NCI-H748 (cell line): ENCODE results near the gene RASSF1.
A peak's percentile ranks its signal among the peaks of the same experiment; 100 is the strongest.

Experiments used
- DNase-seq: peaks from one replicate; lab custom pipeline; 2025; ENCODE audit not compliant: unreplicated experiment; lab: John Stamatoyannopoulos, UW

Gene RASSF1

GRCh38 chr3:50369012-50369670 lies 28.5 kb upstream of the RASSF1 start:
- no peak for DNase-seq

GRCh38 chr3:50365842-50366220 lies 25.2 kb upstream of the RASSF1 start:
- no peak for DNase-seq

GRCh38 chr3:50365080-50365841 lies 24.6 kb upstream of the RASSF1 start:
- peak; percentile 87 for DNase-seq

GRCh38 chr3:50364573-50365079 lies 24.0 kb upstream of the RASSF1 start:
- DNase-seq, result no peak

- DNase-seq, result no peak
Measured at GRCh38 chr3:50359760-50360110, 19.1 kb upstream of the RASSF1 start.

- DNase-seq, result peak; percentile 96
Measured at GRCh38 chr3:50358911-50359759, 18.5 kb upstream of the RASSF1 start, which contains the start of gene TMEM115. TMEM115 (minus strand) TSS chr3:50359521; CDS start chr3:50359063, 458 bp downstream.

GRCh38 chr3:50358355-50358910 lies 17.8 kb upstream of the RASSF1 start:
- peak; percentile 16 for DNase-seq

GRCh38 chr3:50357481-50357880 lies 16.8 kb upstream of the RASSF1 start:
- DNase-seq, result no peak

- DNase-seq, result peak; percentile 12
Measured at GRCh38 chr3:50356553-50356952, 15.9 kb upstream of the RASSF1 start.

- no peak for DNase-seq
Measured at GRCh38 chr3:50355829-50356552, 15.4 kb upstream of the RASSF1 start.

GRCh38 chr3:50354850-50355249 lies 14.2 kb upstream of the RASSF1 start:
- no peak for DNase-seq

- no peak for DNase-seq
Measured at GRCh38 chr3:50354186-50354764, 13.6 kb upstream of the RASSF1 start.

GRCh38 chr3:50353245-50354004 lies 12.8 kb upstream of the RASSF1 start:
- DNase-seq, result no peak

GRCh38 chr3:50352781-50353180 lies 12.1 kb upstream of the RASSF1 start:
- no peak for DNase-seq

GRCh38 chr3:50351323-50351697 lies 10.7 kb upstream of the RASSF1 start:
- no peak for DNase-seq

- DNase-seq, result peak; percentile 91
Measured at GRCh38 chr3:50350527-50351322, 10.1 kb upstream of the RASSF1 start, which contains the start of the genes CYB561D2 and NPRL2. CYB561D2 (plus strand) TSS chr3:50350862; CDS start chr3:50351434, 572 bp downstream. NPRL2 (minus strand) TSS chr3:50350775; CDS start chr3:50350652, 123 bp downstream.

- no peak for DNase-seq
Measured at GRCh38 chr3:50350213-50350526, 9.5 kb upstream of the RASSF1 start.

- DNase-seq, result peak; percentile 69
Measured at GRCh38 chr3:50347187-50347813, 6.7 kb upstream of the RASSF1 start.
